ENCODE data around the gene LTC4S.

LTC4S gene

DNA sequence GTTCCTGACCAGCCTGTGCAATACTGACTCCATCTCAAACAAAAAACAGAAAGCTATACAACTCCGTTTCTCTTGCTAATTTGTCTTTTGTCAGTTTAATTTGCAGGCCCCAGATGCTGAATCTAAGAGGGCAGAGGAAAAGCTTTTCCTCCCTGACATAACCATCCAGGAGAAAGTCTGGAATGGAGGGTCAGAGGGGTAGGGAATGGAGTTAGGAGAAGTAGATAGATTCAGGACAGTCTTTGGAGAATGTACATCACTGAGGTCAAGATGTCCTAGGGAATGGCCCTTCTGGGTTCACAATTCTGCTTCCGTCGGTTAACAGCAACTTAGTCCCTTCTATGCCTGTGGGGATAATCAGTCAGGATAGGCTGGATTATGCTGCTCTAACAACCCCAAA, 20.3 kb downstream of the LTC4S start:
- no peak for DNase-seq

DNA sequence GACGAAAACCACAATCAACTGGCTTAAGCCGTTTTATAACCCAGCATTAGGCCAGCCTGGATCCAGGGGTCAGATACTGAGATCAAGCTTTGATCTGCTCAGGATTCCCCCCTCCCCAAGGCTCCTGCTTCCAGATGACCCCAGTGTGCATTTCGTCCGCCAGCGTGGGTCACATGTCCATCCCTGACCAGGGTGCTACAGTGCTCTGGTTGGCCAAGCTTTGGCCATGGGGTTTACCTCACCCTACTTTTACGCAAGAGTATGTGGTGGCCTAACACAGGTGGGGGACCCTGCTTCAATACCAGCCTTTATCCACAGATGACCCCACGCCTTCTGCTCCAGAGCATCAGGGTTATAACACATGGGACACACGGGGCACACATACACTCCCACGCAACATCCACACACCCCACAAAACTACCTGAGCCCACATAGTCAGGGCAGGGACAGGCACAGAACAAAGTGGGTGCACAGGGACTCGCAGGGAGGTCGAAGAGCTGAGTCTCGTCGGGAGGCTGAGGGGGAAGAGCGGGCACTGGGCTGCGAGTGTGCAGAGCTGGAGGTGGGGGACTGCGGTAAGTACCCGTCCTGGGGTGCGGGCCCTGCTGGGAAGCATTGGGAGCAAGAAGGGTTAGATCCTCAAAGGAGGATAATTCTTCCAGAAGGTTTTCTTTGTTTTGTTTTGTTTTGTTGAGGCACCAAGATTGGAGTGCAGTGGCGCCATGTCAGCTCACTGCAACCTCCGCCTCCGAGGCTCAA, 21.9 kb downstream of the LTC4S start:
- no peak for DNase-seq

DNA sequence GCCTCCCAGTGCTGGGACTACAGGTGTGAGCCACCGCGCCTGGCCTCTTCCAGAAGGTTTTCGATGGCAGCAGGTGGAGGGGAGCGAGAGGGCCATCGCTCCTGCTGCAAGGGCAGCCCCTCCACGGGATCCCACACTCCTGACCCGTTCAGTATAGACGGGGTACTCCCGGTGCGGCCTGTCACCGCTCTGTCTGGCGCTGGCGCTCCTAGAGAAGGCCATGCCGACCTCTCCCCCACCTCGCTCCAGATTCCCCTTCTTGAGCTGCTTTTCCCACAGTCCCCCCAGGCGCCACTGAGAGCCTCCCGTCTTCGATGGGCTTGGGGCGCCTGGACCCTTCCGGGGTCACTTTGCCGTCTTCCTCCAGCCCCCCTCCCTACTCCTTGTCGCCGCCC, 22.6 kb downstream of the LTC4S start:
- no peak for DNase-seq

DNA sequence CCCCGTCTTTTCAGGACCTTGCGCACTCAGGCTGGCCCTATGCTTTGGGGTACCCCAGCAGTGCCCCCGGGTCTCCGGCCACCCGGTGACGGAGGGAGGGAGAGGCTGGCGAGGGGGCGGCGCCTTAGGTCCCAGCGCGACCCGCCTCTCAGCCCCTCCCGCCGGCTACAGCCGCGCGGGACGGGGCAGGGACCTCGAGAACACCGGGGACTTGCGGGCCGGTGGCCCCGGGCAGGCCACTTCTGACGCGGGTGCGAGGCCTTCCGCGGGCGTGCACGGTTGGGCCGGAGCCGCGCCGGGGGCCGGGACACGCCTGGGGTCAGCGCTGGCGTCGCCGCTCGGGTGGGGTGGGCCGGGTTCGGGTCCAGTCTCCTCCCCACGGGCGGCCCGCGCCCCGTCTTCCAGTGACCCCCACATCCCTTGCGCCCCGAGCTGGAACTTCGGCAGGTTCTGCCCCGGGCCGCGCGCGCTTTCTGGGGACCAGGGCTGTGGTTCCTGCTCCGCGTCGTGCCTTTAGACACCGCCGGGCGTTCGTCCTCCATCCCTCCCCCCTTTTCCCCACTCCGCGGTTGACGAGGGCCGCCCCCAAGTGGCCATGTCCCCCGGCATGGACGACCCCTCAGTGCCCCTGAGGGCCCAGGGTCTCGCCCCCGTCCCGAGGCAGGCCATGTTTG, 23.1 kb downstream of the LTC4S start:
- DNase-seq = no peak

DNA sequence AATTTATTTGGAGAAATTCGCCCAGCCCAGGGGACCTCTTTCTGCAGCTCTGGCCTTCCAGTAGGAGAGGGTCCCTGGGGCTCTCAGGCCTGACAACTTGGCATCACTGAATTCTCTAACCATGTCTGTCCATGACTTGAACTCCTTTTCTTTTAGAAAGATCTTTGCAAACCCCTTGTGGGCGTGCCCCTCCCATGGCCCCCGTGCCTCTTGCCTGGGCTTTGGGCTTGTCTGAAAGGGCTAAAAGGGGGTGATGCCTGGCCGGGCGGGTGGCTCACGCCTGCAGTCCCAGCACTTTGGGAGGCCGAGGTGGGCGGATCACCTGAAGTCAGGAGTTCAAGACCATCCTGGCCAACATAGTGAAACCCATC, 23.7 kb downstream of the LTC4S start:
- no peak for DNase-seq

DNA sequence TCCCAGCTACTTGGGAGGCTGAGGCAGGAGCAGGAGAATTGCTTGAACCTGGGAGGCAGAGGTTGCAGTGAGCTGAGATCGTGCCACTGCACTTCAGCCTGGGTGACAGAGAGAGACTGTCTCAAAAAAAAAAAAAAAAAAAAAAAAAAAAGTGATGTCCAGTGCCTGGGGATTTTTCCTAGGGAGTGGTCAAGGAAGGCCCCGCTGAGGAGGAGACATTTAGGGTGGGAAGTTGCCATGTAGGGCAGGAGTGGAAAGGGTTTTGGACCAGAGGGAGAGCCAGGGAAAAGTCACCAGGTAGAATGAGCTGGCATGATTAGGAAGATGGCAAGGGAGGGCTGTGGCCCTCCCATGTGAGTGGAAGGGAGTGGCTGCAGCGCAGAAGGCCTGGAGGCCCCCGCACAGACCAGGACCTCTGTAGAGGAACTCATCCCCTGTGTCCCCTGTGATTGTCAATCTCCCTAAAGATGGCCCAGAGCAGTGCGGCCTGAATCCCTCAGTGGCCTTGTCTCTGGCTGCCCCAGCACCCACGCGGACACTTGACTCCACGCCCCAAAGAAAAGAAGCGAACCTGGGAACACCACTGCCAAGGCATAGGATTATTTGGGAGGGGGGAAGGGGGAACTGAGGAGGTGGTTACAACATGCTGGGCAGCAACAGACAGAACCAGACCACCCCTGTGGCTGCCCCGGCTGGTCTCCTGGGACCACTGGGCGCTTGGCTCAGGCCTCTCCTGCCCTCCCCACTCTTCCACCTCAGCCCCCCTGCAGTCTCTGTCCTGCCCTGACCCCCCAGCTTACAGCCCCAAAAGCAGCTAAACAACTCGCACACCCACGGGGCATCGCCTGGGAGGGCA, 24.3 kb downstream of the LTC4S start:
- no peak for DNase-seq

DNA sequence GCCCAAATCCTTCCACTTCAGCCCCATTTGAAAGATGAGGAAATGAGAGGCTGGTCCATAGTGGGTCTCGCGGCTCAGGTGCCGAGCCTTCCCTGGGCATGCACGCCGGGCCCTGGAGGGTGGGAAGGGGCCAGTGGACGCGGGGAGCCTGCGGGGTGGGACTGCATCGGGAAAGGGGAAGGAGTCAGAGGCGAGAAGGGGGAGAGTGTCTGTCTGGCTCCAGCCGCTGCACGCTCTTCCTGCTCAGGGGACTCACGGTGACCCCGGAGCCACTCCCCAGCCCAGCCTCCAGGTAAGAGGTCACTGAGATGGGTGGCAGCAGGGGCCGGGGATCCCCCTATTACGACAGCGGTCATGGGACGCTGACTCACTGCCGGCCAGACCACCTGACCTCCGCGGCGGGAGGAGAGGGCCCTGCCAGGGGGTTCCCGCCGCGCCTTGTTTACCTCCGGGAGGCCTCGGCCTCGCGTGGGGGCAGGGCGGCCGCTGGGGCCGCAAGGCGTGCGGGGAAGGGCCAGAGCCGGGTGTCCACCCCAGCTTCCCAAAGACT, 25.0 kb downstream of the LTC4S start:
- DNase-seq = peak; percentile 87

DNA sequence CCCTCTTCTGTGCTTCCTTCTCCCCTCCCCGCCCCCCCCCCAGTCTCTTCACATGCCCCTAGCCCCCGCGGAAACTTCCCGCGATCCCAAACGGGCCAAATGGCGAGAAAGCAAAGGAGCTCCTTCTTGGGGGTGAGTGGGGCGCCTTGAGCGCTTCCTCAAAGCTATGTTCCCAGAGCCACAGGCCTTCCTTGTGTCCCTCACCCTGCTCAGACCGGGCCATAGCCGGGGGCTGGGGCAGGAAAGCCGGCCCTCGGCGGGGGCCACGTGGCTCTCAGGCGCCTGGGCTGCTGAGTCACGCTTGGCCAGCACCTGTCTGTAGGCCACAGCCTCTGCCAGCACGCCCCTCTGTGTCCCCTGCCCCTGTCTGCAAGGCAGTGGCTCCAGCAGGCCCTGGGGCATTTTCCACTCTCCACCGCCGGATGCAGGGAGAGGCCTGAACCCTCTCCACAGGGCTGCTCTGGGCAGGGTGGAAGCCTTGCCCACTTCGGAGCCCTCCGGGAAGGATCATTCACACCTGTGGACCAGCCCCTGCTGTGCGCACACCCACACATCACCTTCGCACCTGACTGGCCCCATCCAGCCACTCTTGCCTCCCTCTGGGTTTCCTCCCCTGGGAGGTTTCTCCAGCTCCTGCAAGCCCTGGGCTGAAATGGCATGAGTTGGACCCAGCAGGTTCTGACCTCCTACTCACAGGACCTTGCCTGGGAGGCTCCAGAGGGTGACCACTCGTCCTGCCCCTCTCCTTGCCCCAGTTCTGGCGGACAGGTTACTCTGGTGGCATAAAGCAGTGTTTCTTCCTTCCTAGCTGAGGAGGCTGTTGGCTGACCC, 25.7 kb downstream of the LTC4S start:
- peak; percentile 45 for DNase-seq

DNA sequence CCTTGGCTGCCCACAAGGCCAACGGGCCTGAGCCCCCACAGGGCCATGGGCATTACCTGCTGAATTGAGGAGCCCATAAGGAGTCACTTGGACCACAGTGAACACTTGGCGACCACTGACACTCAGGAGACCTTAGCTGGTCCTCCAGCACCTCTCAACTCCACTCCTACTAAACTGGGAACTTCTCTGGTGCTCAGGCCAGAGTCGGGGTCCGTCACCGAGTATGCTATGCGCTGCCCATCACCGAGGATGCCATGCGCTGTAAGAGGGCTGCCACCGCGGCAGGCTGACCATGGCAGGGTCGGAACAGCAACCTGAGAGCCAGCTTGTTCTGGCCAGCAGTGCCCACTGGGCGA, 26.3 kb downstream of the LTC4S start:
- DNase-seq = no peak

DNA sequence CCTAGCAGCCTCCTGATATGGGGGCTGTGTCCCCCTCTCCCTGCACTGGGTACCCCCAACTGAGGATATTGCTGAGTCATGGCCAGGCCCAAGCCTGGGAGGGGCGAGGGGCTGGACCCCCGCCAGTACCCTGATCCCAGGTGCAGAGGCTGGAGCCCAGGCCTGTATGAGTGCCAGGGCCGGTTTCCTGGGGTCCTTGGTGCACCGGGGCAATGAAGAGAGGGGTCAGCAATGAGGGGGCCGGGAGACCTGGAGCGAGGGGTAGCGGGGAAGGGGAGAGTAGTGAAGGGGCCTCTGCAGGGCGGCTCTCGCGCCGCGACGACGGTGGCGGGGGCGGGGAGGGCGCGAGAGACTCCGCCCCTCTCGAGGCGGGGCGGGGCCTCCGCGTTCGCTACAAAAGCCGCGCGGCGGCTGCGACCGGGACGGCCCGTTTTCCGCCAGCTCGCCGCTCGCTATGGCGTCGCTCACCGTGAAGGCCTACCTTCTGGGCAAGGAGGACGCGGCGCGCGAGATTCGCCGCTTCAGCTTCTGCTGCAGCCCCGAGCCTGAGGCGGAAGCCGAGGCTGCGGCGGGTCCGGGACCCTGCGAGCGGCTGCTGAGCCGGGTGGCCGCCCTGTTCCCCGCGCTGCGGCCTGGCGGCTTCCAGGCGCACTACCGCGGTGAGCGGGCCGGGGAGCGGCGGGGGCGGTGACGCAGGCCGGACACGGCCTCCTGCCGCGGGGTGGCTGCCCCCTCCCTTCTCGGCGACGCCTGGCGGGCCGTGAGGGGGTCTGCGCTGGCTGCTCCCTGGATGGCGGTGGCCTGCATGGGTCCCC, 26.9 kb downstream of the LTC4S start, which contains the start of gene SQSTM1:
Gene SQSTM1 (plus strand): TSS at position 423 of the 815 bp plus-strand sequence. CDS start 32 bp downstream, at position 455.
- DNase-seq = peak; percentile 70

DNA sequence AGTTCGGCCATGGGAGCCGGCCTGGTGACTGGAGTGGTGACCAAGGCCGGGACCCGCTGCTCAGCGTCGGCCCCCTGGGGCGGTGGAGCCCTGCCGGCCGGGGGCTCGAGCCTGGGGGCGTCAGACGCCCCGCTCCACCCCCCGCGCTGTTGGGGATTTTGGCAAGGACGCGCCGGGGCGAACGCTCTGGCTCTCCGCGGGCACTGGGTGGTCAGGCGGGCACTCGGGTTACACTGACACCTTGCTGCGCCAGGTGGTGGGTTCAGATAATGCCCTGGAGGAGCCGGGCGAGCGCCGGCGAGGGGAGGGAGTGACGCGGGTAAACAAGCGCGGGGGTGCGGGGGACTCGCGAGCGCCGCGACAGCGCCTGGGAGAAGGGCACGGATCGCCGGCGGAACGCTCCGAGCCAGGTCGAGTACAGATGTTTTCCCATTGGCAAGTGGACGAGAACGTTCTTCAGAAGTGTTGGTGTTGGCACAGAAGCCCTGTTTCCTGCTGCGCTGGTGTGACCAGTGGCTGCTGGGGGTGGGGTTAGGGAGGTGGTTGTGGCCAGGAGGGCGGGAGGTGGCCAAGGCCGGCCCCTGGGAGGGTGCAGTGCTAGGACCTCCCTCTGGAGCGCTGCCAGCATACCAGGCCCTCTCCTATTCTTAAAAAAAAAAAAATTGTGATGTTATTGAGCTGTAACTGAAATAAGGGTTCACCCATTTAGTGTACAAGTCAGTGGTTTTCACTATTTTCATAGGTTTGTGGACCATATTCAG, 27.7 kb downstream of the LTC4S start:
- peak; percentile 83 for DNase-seq

DNA sequence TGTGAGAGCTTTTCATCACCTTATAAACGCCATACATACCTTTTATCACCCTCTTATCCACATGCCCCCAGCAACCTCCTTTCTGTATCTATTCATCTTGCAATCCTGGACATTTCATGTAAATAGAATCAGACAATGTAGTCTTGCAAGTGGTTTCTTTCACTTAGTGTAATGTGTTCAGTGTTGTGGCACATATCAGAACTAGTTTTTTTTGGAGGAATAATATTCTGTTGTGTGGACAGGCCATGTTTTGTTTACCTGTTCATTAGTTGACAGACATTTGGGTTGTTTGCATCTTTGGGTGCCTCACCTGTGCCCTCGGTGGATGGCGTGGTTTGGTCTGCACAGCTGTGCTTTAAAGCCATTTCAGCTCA, 28.3 kb downstream of the LTC4S start:
- no peak for DNase-seq

DNA sequence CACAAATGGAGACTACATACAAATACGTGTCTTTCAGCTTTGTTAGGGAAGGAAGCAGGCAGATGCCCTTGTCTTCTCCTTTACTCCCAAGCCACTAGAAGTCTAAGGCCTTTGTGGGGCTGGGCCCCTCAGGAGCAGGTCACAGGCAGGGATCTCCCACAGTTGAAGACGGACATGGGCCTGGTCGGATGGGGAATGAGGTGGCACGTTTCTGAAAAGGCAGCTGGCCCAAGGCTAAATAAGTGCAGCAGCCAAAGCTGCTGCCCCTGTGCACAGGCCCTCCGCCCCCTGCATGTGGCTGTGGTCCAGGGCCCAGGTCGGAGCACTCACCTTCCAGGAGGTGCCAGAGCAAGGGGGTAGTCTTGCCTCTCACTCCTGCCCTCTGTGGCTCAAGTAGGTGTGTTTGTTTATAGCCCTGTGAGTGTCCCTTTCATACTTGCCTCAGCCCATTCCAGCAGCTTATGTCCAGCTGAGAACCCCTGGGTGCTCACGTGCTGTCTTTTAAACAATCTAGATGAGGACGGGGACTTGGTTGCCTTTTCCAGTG, 28.7 kb downstream of the LTC4S start:
- DNase-seq = no peak

DNA sequence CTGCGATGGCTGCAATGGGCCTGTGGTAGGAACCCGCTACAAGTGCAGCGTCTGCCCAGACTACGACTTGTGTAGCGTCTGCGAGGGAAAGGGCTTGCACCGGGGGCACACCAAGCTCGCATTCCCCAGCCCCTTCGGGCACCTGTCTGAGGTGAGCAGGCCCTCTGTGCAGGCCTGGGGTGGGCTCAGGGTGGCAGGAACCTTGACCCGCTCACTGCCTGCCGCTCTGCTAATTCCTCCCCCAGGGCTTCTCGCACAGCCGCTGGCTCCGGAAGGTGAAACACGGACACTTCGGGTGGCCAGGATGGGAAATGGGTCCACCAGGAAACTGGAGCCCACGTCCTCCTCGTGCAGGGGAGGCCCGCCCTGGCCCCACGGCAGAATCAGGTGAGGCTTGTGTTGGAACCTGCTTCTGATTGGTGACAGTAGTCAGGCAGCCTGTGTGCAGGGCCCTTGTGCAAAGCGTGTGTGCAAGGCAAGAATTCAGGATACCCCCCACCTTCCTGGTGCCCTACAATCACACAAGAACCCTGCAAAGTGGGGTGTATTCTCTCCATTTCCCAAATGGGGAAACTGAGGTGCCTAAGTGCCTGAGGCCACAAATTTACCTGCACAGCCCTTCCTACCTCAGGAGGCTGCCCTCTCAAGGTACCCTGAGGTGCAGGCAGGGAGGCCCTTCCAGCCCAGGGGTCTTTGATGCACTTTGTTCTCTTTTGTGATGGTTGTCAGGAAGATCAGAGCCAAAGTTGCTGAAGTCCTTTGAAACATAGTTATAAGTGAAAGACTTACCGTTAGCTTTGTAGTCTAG, 30.4 kb downstream of the LTC4S start:
- no peak for DNase-seq

DNA sequence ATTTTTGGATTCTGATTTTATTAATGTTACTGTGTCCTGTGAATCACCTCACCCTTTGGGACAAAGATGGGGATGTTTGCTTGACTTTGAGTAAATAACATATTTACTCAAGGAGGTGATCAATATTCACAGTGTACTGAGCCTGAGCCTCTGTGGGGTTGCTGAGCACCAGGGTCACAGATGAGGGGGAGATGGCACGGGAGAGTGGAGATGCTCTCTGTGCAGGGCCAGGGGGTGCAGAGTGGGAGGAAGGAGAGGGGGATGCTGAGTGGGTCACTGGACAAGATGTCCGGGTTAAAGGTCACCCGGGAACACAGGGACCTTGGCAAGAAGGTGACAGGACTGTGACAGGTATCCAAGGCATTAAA, 30.9 kb downstream of the LTC4S start:
- DNase-seq = no peak

DNA sequence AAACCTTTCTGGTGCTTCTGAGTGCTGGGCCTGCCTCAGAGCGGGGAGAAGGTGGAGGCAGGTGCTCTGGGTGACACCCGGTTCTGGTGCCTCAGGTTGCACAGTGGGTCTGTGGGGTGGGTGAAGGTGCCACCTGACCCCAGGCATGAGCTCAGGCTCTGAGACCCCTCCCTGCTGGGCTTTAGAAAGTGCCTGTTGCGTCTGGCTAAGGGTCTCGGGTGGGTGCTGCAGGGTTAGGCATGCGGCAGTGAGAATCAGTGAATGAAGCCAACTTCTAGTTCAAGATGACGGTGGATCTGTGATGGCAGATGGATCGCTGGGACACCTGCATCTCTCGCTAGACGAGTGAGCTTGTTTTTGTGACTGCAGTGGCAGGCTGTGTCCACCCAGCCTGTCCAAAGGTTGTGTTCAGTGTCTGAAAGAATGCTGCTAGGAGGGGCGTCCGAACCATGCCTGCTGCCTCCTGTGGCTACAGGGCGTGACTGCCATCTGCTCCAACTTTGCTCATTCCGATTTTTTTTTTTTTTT, 31.9 kb downstream of the LTC4S start:
- DNase-seq = no peak

DNA sequence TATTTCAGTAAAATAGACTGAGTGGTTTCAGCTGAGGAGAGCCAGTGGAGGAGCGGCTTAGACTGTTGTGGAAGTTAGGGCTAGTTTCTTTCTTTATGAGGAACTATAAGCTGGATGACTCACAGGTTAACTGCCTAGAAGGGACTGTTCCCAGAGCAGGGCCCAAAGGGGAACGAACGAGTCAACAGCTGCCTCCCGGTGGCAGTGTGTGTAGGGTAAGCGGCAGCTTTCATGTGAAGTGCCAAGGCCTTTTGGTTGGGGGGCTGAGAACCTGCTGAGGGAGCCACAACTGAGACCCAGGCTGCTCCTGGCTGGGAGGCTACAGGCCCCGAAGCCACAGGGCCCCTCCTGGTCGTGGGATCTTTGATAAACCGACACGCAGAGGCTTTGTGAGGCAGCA, 33.9 kb downstream of the LTC4S start:
- peak; percentile 34 for DNase-seq

DNA sequence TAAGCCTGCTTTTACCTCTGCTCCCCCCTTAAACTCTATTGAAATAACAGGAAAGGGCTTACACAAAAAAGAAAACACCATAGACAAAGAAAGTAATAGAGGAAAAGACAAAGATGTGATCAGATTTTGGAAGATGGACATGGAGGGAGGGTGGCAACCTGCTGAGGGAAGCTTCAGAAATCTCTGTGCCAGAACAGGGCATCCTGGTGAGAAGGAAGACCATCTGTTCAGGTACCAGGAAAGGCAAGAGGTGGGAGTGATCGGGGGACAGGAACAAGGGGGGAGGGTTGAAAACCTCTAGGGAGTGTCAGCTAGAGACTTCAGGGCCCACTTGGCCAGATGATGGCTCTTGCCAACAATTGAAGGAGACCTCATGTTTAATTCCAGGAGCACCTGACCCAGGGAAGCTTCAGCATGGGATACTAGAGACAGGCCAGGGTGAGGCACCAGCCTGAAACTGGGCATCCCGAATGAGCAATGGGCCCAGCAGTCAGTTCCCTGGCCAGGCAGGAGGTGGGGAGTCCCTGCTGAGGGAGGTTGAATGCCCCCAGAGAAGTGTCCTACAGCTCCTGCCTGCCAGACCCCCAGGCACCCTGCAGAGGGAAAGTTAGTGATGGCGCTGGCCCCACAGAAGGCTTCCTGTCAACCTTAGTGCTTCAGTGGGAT, 35.1 kb downstream of the LTC4S start:
- DNase-seq = no peak

All from stimulated activated naive CD4-positive, alpha-beta T cell treated with Interleukin-2 at 50 U/mL for 16 hours (primary cell).